Right lobe of liver (tissue), 6 donors: ENCODE results near the gene APLN. TPM values are rescaled to one million over a fixed set of nuclear protein-coding genes. Genes with fewer than 3 reads are reported as not detected.
A peak's percentile ranks its signal among the peaks of the same experiment; 100 is the strongest.

Experiments used
- ATAC-seq, 4 donors: fragments of 200-7000 bp; cut with Tn5 transposase; one replicate each; pipeline ENCODE4 v1.9.1; 2020; ENCODE audit warnings: mild to moderate bottlenecking in 4 of 4, moderate library complexity in 4 of 4
- DNase-seq, 3 donors: peaks; one replicate each; pipeline ENCODE4 v3.0.0-alpha.2; 2020
- H3K27ac ChIP-seq, 3 donors: fragments of 200-600 bp; one replicate each; pipeline ENCODE4 v1.8.0; 2022
- H3K27me3 ChIP-seq, 2 donors: fragments of 200-600 bp; one replicate each; pipeline ENCODE4 v1.8.0; 2022
- H3K36me3 ChIP-seq, 4 donors: fragments of 200-600 bp; sonication (generic) in 1 of 4; one replicate each; pipeline versions ENCODE4 v1.5.1 to v1.8.0; 2017 to 2022; ENCODE audit warnings: control low read depth in 1 of 4
- H3K4me1 ChIP-seq, 4 donors: fragments of 200-600 bp; sonication (generic) in 1 of 4; one replicate each; pipeline versions ENCODE4 v1.5.1 to v1.8.0; 2017 to 2022; ENCODE audit warnings: control low read depth in 1 of 4
- H3K4me3 ChIP-seq, 3 donors: fragments of 200-600 bp; one replicate each; pipeline ENCODE4 v1.8.0; 2022
- H3K9me3 ChIP-seq, 4 donors: fragments of 200-600 bp; sonication (generic) in 1 of 4; one replicate each; pipeline versions ENCODE4 v1.5.1 to v1.8.0; 2017 to 2022; ENCODE audit warnings: control low read depth in 1 of 4
- POLR2A ChIP-seq: fragments of 450-650 bp; IDR thresholded peaks from one replicate; pipeline ENCODE4 v1.6.1; 2017; ENCODE audit warnings: antibody characterized with exemption, mild to moderate bottlenecking
- WGBS: methylation state at CpG from one replicate; pipeline ENCODE4 v1.1.6; 2018; ENCODE audit warnings: low coverage, low lambda C conversion rate; ENCODE audit not compliant: insufficient coverage; ENCODE audit errors: missing lambda C conversion rate; 5-methylcytosine and 5-hydroxymethylcytosine counted together
- intact Hi-C, 2 donors: fragments of 100-400 bp; cut with DNase I; formaldehyde crosslinking; loops; one replicate each; pipeline versions ENCODE4 v1.11.2 to v1.14.1; 2022
- total RNA-seq, 6 experiments: library from RNA; depleted of rRNA in 2 of 6; stranded (reverse); fragments of >200 nt in 2 of 6; fragmentation: NEBNext Ultra II Directional in 3 of 6; extraction: Animal tissue kit (Norgen Biotek cat#: 25700) in 3 of 6; gene quantifications; one replicate each; pipeline versions ENCODE4 v1.1.0 to v1.2.4, GENCODE V29; 2016 to 2023
- TF ChIP-seq, protein P1 (sequence below), 4 donors: fragments of 200-600 bp in 3 of 4; fragments of 450-650 bp in 1 of 4; IDR thresholded peaks; one replicate each; pipeline versions ENCODE4 v1.5.1 to v1.8.0; 2016 to 2022; ENCODE audit warnings: antibody characterized with exemption in 4 of 4, mild to moderate bottlenecking in 2 of 4
- donor health status: DM: no; HTN: yes; CAD: no.
- donor health status: DM: no; HTN: no; CAD: no.
- donor health status: DM: no; HTN: no; CAD: no.
- donor health status: DM: no; HTN: yes; CAD: no.
- donor health status: DM: no; HTN: yes; CAD: no.

Gene APLN
- total RNA-seq, 6 experiments from 2014 or later = 0.17 to 5.3 (median 0.96) TPM

GRCh38 chrX:129637217-129638109 lies 17.3 kb downstream of the APLN start:
- no peaks in the 10 kb centered on the region for H3K9me3 ChIP-seq
- H3K4me3 ChIP-seq = no peak overlapping the region
- H3K27ac ChIP-seq = no peak overlapping the region
- H3K4me1 ChIP-seq = no peaks in the 10 kb centered on the region
- ATAC-seq (peak; percentile 84 to 93 (median 92)), DNase-seq (peak; percentile 54 to 73 (median 64))
- TF ChIP-seq, protein P1, sequence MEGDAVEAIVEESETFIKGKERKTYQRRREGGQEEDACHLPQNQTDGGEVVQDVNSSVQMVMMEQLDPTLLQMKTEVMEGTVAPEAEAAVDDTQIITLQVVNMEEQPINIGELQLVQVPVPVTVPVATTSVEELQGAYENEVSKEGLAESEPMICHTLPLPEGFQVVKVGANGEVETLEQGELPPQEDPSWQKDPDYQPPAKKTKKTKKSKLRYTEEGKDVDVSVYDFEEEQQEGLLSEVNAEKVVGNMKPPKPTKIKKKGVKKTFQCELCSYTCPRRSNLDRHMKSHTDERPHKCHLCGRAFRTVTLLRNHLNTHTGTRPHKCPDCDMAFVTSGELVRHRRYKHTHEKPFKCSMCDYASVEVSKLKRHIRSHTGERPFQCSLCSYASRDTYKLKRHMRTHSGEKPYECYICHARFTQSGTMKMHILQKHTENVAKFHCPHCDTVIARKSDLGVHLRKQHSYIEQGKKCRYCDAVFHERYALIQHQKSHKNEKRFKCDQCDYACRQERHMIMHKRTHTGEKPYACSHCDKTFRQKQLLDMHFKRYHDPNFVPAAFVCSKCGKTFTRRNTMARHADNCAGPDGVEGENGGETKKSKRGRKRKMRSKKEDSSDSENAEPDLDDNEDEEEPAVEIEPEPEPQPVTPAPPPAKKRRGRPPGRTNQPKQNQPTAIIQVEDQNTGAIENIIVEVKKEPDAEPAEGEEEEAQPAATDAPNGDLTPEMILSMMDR (IDR thresholded peaks at IDR 0.05) = peak; percentile 85 to 91 (median 89)
- TF ChIP-seq POLR2A = no peak
- WGBS = 19% methylated on average over 12 of the region's 13 CpGs
- H3K27me3 ChIP-seq = no peaks in the 10 kb centered on the region
- intact Hi-C loops = loop anchor here (5.0 to 10.0 kb wide), 2 partner anchors 85 to 87 kb away; no protein-coding TSS in a partner anchor
- no peaks in the 10 kb centered on the region for H3K36me3 ChIP-seq

- TF ChIP-seq, protein P1 (IDR thresholded peaks at IDR 0.05) = no peak
- TF ChIP-seq POLR2A = no peak
- ATAC-seq = peak in 2 of 4 donors; percentile 26 to 45
Observed at GRCh38 chrX:129636175-129636681, 18.5 kb downstream of the APLN start.

DNA sequence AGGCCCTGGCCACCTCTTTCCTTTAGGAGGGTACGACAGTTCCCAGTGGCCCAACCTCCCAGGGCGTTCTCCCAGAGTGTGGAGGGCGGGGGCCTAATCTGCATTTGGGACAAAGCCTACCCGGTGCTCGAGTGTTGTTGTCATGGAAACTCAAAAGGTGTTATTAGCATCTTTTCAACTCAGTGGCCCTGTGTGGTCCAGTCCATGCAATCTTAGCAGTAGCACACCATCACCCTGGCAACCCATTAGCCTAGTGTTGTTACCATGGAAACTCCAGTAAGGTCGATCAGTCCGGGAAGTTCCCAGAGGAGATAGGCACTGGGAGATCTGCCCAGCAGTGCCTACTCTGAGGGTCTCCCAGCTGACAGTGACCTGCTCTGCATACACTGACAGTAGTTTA lies 20.2 kb downstream of the APLN start:
- Histone ChIP-seq H3K36me3 (no peaks in the 10 kb centered on the region), H3K4me1 (no peaks in the 10 kb centered on the region), H3K27ac (no peak overlapping the region), H3K27me3 (no peaks in the 10 kb centered on the region), H3K4me3 (no peak overlapping the region), H3K9me3 (no peaks in the 10 kb centered on the region)
- no peak for TF ChIP-seq POLR2A
- TF ChIP-seq, protein P1 (IDR thresholded peaks at IDR 0.05) = no peak
- 33% methylated on average over 1 of the region's 7 CpGs for WGBS
- DNase-seq = no peak
- peak in 2 of 4 donors; percentile 27 for ATAC-seq
- intact Hi-C loops = loop anchor here in 1 of 2 donors (10.0 kb wide), 1 partner anchor 90 kb away; no protein-coding TSS in a partner anchor

More at GRCh38 chrX:129636175-129636681, 18.5 kb downstream of the APLN start:
- Histone ChIP-seq H3K4me1 (no peaks in the 10 kb centered on the region), H3K36me3 (no peaks in the 10 kb centered on the region), H3K27ac (no peak overlapping the region), H3K9me3 (no peaks in the 10 kb centered on the region), H3K27me3 (no peaks in the 10 kb centered on the region), H3K4me3 (no peak overlapping the region)
- 67% methylated on average over 8 of the region's 8 CpGs for WGBS
- DNase-seq = no peak
- intact Hi-C loops = loop anchor here (5.0 to 10.0 kb wide), 2 partner anchors 86 to 89 kb away; no protein-coding TSS in a partner anchor

DNA sequence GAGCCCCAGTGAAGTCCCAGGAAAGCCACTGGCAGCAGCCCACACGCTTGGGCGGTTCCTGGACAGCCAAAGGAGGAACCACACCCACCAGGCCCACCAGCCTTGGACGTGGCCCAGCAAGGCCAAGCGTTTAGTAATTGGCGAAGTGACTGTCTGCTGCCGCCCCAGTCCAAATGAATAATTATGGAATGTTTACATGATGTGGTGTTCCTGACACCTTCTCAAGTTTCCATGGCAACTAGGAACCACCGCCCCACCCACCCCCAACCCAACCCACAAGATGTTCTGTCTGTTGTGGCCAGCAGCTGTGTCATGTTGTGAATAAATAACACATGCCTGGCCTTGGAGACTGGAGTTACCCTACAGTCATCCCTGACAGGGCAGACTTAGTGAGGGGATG lies 22.3 kb downstream of the APLN start:
- Histone ChIP-seq H3K4me1 (no peaks in the 10 kb centered on the region), H3K27me3 (no peaks in the 10 kb centered on the region), H3K36me3 (no peaks in the 10 kb centered on the region), H3K9me3 (no peaks in the 10 kb centered on the region), H3K27ac (no peak overlapping the region), H3K4me3 (no peak overlapping the region)
- intact Hi-C loops = loop anchor here in 1 of 2 donors (10.0 kb wide), 1 partner anchor 92 kb away; no protein-coding TSS in a partner anchor
- ATAC-seq (no peak), DNase-seq (no peak)
- TF ChIP-seq POLR2A = no peak
- TF ChIP-seq, protein P1 (IDR thresholded peaks at IDR 0.05) = no peak
- WGBS = no CpG with 5 or more reads among the region's 7 CpGs
